Peyer's patch (tissue), 4 donors: ENCODE data around the gene HLX.

Experiments
- POLR2A ChIP-seq, 2 donors: fragments of 450-650 bp; IDR thresholded peaks; one replicate each; pipeline ENCODE4 v1.5.1; 2017; ENCODE audit warnings: antibody characterized with exemption in 2 of 2, mild to moderate bottlenecking in 2 of 2, moderate library complexity in 2 of 2
- TF ChIP-seq, protein P1 (sequence below), 6 experiments: fragments of 450-650 bp in 4 of 6; fragments of 200-600 bp in 2 of 6; sonication (generic) in 1 of 6; IDR thresholded peaks; one replicate each; pipeline ENCODE4 v1.5.1; 2017 to 2019; ENCODE audit warnings: antibody characterized with exemption in 6 of 6, mild to moderate bottlenecking in 3 of 6, moderate library complexity in 1 of 6

DNA sequence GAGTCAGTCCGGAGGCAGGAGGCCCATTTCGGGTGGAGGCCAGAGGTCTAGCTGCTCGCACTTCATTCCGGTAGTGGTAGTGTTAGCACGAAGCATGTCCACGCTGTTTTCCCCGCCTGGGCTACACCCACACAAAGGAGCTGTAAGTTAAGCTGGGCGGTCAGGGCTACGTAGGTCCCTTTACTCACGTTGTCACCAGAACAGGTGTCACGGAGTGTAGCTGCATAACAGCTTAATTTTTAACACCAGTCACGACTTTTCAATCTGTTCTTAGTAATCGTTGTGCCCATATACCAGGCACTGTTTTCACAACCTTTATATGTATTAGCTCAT lies 15.6 kb downstream of the HLX start:
- TF ChIP-seq, protein P1, sequence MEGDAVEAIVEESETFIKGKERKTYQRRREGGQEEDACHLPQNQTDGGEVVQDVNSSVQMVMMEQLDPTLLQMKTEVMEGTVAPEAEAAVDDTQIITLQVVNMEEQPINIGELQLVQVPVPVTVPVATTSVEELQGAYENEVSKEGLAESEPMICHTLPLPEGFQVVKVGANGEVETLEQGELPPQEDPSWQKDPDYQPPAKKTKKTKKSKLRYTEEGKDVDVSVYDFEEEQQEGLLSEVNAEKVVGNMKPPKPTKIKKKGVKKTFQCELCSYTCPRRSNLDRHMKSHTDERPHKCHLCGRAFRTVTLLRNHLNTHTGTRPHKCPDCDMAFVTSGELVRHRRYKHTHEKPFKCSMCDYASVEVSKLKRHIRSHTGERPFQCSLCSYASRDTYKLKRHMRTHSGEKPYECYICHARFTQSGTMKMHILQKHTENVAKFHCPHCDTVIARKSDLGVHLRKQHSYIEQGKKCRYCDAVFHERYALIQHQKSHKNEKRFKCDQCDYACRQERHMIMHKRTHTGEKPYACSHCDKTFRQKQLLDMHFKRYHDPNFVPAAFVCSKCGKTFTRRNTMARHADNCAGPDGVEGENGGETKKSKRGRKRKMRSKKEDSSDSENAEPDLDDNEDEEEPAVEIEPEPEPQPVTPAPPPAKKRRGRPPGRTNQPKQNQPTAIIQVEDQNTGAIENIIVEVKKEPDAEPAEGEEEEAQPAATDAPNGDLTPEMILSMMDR (IDR thresholded peaks at IDR 0.05) = no peak
- TF ChIP-seq POLR2A (IDR thresholded peaks at IDR 0.05) = no peak
